ENCODE results near the gene DDX55. TPM values are rescaled to one million over a fixed set of nuclear protein-coding genes. Genes with fewer than 3 reads are reported as not detected.
A peak's percentile ranks its signal among the peaks of the same experiment; 100 is the strongest.
"Not testable (repeated sequence)": the region's sequence is repeated elsewhere in the genome, so short reads cannot be mapped to it uniquely, and the experiment has no call there.

DDX55 gene
- 10 to 100 TPM; 28.9 to 45.8 (median 41.8) TPM for total RNA-seq
- total RNA-seq (2013), result 39.3 TPM
- 35.6 to 184 (median 60.9) reads per million in 29 experiments for total RNA-seq

GRCh38 chr12:123601602-123602489 lies at the start of gene DDX55:
TSS of gene DDX55 (plus strand) at chr12:123602099. CDS start at chr12:123602149, 50 bp downstream.
- Mint-ChIP-seq H3K9me3 (no peaks in the 10 kb centered on the region), H3K36me3 (peaks cover 7% of the 10 kb centered on the region), H3K27ac (peak within 1 kb of the TSS; percentile 90 to 94), H3K4me1 (peaks cover 32 to 37% (median 37%) of the 10 kb centered on the region in 3 donors), H3K27me3 (no peaks in the 10 kb centered on the region), H3K4me3 (peak within 1 kb of the TSS; percentile 93 to 99 (median 97))
- CTCF ChIA-PET, result interaction anchor here (1.0 to 1.1 kb wide), 3 partner anchors 19 to 808 kb away, joined by 4 to 5 read pairs (median 4); no protein-coding TSS in a partner anchor
- peak within 1 kb of the TSS; percentile 82 for H3K27ac ChIP-seq (ENCODE audit: low read length)
- DNase-seq (peak; percentile 74 to 93 (median 83)), ATAC-seq (replicated peaks in 1 of 4) (peak; percentile 94 to 97 (median 96))
- H3K27me3 ChIP-seq (replicated peaks in 1 of 2; ENCODE audit: control insufficient read depth in 2 of 2, extremely low read depth in 1 of 2, insufficient read depth in 2 of 2, low read length in 1 of 2), result no peaks in the 10 kb centered on the region
- H3K4me1 ChIP-seq (ENCODE audit: control insufficient read depth in 1 of 2, extremely low read depth in 1 of 2, insufficient read depth in 2 of 2, low read length in 2 of 2), result peaks cover 7 to 28% of the 10 kb centered on the region in 2 experiments
- H3K36me3 ChIP-seq (ENCODE audit: control insufficient read depth in 2 of 2, extremely low read depth in 1 of 2, insufficient read depth in 1 of 2, low read length in 1 of 2), result peaks cover 13 to 30% of the 10 kb centered on the region in 2 donors
- POLR2A ChIA-PET, result interaction anchor here (0.5 to 1.2 kb wide), 4 partner anchors 144 to 1357 kb away, joined by 3 to 5 read pairs (median 3); partner anchors contain the start of gene SNRNP35 (in 1 of the 2)
- no peaks in the 10 kb centered on the region for H3K9me3 ChIP-seq
- peak within 1 kb of the TSS; percentile 92 to 94 for H3K4me3 ChIP-seq (ENCODE audit: control insufficient read depth in 1 of 2, extremely low read depth in 1 of 2, low read length in 1 of 2)
- under 1% methylated on average over 79 of the region's 81 CpGs for WGBS (ENCODE audit: insufficient coverage)

GRCh38 chr12:123554136-123554535 lies 47.8 kb upstream of the DDX55 start:
- H3K9me3 ChIP-seq; H3K27me3 ChIP-seq (replicated peaks in 1 of 2; ENCODE audit: control insufficient read depth in 2 of 2, extremely low read depth in 1 of 2, insufficient read depth in 2 of 2, low read length in 1 of 2); H3K27ac ChIP-seq (ENCODE audit: low read length); H3K36me3 Mint-ChIP-seq; H3K36me3 ChIP-seq (ENCODE audit: control insufficient read depth in 2 of 2, extremely low read depth in 1 of 2, insufficient read depth in 1 of 2, low read length in 1 of 2); H3K9me3 Mint-ChIP-seq; DNase-seq; CTCF ChIA-PET; H3K27me3 Mint-ChIP-seq; POLR2A ChIA-PET; H3K4me1 ChIP-seq (ENCODE audit: control insufficient read depth in 1 of 2, extremely low read depth in 1 of 2, insufficient read depth in 2 of 2, low read length in 2 of 2); H3K4me3 ChIP-seq (ENCODE audit: control insufficient read depth in 1 of 2, extremely low read depth in 1 of 2, low read length in 1 of 2); H3K27ac Mint-ChIP-seq; H3K4me1 Mint-ChIP-seq; ATAC-seq (replicated peaks in 1 of 4); H3K4me3 Mint-ChIP-seq: not testable (repeated sequence)
- no CpG with 5 or more reads among the region's 2 CpGs for WGBS (ENCODE audit: insufficient coverage)

GRCh38 chr12:123554843-123555242 lies 47.1 kb upstream of the DDX55 start:
- H3K9me3 ChIP-seq; CTCF ChIA-PET; DNase-seq; H3K36me3 Mint-ChIP-seq; H3K27ac Mint-ChIP-seq; H3K4me3 ChIP-seq (ENCODE audit: control insufficient read depth in 1 of 2, extremely low read depth in 1 of 2, low read length in 1 of 2); H3K4me3 Mint-ChIP-seq; H3K36me3 ChIP-seq (ENCODE audit: control insufficient read depth in 2 of 2, extremely low read depth in 1 of 2, insufficient read depth in 1 of 2, low read length in 1 of 2); POLR2A ChIA-PET; H3K27me3 Mint-ChIP-seq; H3K9me3 Mint-ChIP-seq; H3K4me1 Mint-ChIP-seq; ATAC-seq (replicated peaks in 1 of 4); H3K4me1 ChIP-seq (ENCODE audit: control insufficient read depth in 1 of 2, extremely low read depth in 1 of 2, insufficient read depth in 2 of 2, low read length in 2 of 2); H3K27ac ChIP-seq (ENCODE audit: low read length); H3K27me3 ChIP-seq (replicated peaks in 1 of 2; ENCODE audit: control insufficient read depth in 2 of 2, extremely low read depth in 1 of 2, insufficient read depth in 2 of 2, low read length in 1 of 2): not testable (repeated sequence)
- WGBS (ENCODE audit: insufficient coverage), result 100% methylated on average over 1 of the region's 5 CpGs

- H3K4me1 Mint-ChIP-seq, result not testable (repeated sequence)
Measured at GRCh38 chr12:123558487-123558886, 43.4 kb upstream of the DDX55 start.

GRCh38 chr12:123559468-123559867 lies 42.4 kb upstream of the DDX55 start:
- DNase-seq (no peak), ATAC-seq (replicated peaks in 1 of 4) (no peak)
- Histone ChIP-seq H3K4me1 (ENCODE audit: control insufficient read depth in 1 of 2, extremely low read depth in 1 of 2, insufficient read depth in 2 of 2, low read length in 2 of 2) (no peaks in the 10 kb centered on the region), H3K9me3 (no peaks in the 10 kb centered on the region), H3K36me3 (ENCODE audit: control insufficient read depth in 2 of 2, extremely low read depth in 1 of 2, insufficient read depth in 1 of 2, low read length in 1 of 2) (no peaks in the 10 kb centered on the region), H3K4me3 (ENCODE audit: control insufficient read depth in 1 of 2, extremely low read depth in 1 of 2, low read length in 1 of 2) (no peak overlapping the region), H3K27ac (ENCODE audit: low read length) (no peak overlapping the region), H3K27me3 (replicated peaks in 1 of 2; ENCODE audit: control insufficient read depth in 2 of 2, extremely low read depth in 1 of 2, insufficient read depth in 2 of 2, low read length in 1 of 2) (peaks cover 0 to 2% of the 10 kb centered on the region in 2 experiments)
- no peaks in the 10 kb centered on the region for H3K4me1 Mint-ChIP-seq
- no peak overlapping the region for H3K4me3 Mint-ChIP-seq
- ChIA-PET CTCF (interaction anchor here in 1 of 2 donors (0.6 to 0.7 kb wide), 2 partner anchors 142 to 1200 kb away, joined by 3 to 6 read pairs; no protein-coding TSS in a partner anchor), POLR2A (interaction anchor here in 1 of 2 donors (0.6 kb wide), 1 partner anchor 448 kb away, joined by 4 read pairs; no protein-coding TSS in a partner anchor)
- H3K9me3 Mint-ChIP-seq, result no peaks in the 10 kb centered on the region
- H3K36me3 Mint-ChIP-seq, result no peaks in the 10 kb centered on the region
- H3K27me3 Mint-ChIP-seq, result peaks cover 0 to 3% of the 10 kb centered on the region in 2 donors
- 0% methylated on average over 2 of the region's 3 CpGs for WGBS (ENCODE audit: insufficient coverage)
- H3K27ac Mint-ChIP-seq, result no peak overlapping the region

More at GRCh38 chr12:123558487-123558886, 43.4 kb upstream of the DDX55 start:
- DNase-seq; H3K36me3 Mint-ChIP-seq; H3K9me3 Mint-ChIP-seq; H3K27me3 Mint-ChIP-seq; H3K27ac Mint-ChIP-seq; H3K27ac ChIP-seq (ENCODE audit: low read length); H3K4me3 Mint-ChIP-seq; H3K27me3 ChIP-seq (replicated peaks in 1 of 2; ENCODE audit: control insufficient read depth in 2 of 2, extremely low read depth in 1 of 2, insufficient read depth in 2 of 2, low read length in 1 of 2); H3K4me1 ChIP-seq (ENCODE audit: control insufficient read depth in 1 of 2, extremely low read depth in 1 of 2, insufficient read depth in 2 of 2, low read length in 2 of 2); ATAC-seq (replicated peaks in 1 of 4); H3K9me3 ChIP-seq; POLR2A ChIA-PET; H3K36me3 ChIP-seq (ENCODE audit: control insufficient read depth in 2 of 2, extremely low read depth in 1 of 2, insufficient read depth in 1 of 2, low read length in 1 of 2); H3K4me3 ChIP-seq (ENCODE audit: control insufficient read depth in 1 of 2, extremely low read depth in 1 of 2, low read length in 1 of 2): not testable (repeated sequence)
- CTCF ChIA-PET, result interaction anchor here in 1 of 2 donors (0.6 kb wide), 1 partner anchor 141 kb away, joined by 3 read pairs; no protein-coding TSS in a partner anchor
- WGBS (ENCODE audit: insufficient coverage), result 90% methylated on average over 11 of the region's 14 CpGs

- H3K27ac Mint-ChIP-seq, result no peak overlapping the region
- POLR2A ChIA-PET, result no interaction called here
- H3K9me3 Mint-ChIP-seq, result no peaks in the 10 kb centered on the region
Measured at GRCh38 chr12:123571343-123571813, 30.5 kb upstream of the DDX55 start.

More at GRCh38 chr12:123571343-123571813, 30.5 kb upstream of the DDX55 start:
- Histone ChIP-seq H3K4me3 (ENCODE audit: control insufficient read depth in 1 of 2, extremely low read depth in 1 of 2, low read length in 1 of 2) (no peak overlapping the region), H3K4me1 (ENCODE audit: control insufficient read depth in 1 of 2, extremely low read depth in 1 of 2, insufficient read depth in 2 of 2, low read length in 2 of 2) (no peaks in the 10 kb centered on the region), H3K27me3 (replicated peaks in 1 of 2; ENCODE audit: control insufficient read depth in 2 of 2, extremely low read depth in 1 of 2, insufficient read depth in 2 of 2, low read length in 1 of 2) (peaks cover 0 to 7% of the 10 kb centered on the region in 2 experiments), H3K9me3 (no peaks in the 10 kb centered on the region), H3K27ac (ENCODE audit: low read length) (no peak overlapping the region), H3K36me3 (ENCODE audit: control insufficient read depth in 2 of 2, extremely low read depth in 1 of 2, insufficient read depth in 1 of 2, low read length in 1 of 2) (no peaks in the 10 kb centered on the region)
- H3K4me3 Mint-ChIP-seq, result no peak overlapping the region
- H3K36me3 Mint-ChIP-seq, result no peaks in the 10 kb centered on the region
- ATAC-seq (replicated peaks in 1 of 4), result no peak
- peaks cover 0 to 12% of the 10 kb centered on the region in 2 donors for H3K27me3 Mint-ChIP-seq
- CTCF ChIA-PET, result interaction anchor here in 1 of 2 donors (0.6 kb wide), 1 partner anchor 1337 kb away, joined by 3 read pairs; no protein-coding TSS in a partner anchor
- DNase-seq, result no peak
- peaks cover 5 to 7% (median 5%) of the 10 kb centered on the region in 3 donors for H3K4me1 Mint-ChIP-seq
- WGBS (ENCODE audit: insufficient coverage), result 70% methylated on average over 1 of the region's 4 CpGs

Data from T-cell (primary cell).